K562 (cell line): Measurements from ENCODE around the gene TENM4. TPM values are rescaled to one million over a fixed set of nuclear protein-coding genes. Genes with fewer than 3 reads are reported as not detected.
A peak's percentile ranks its signal among the peaks of the same experiment; 100 is the strongest.
"Not testable (repeated sequence)": the region's sequence is repeated elsewhere in the genome, so short reads cannot be mapped to it uniquely, and the experiment has no call there.

Experiments
- ATAC-seq: fragments of 200-7000 bp; cut with Tn5 transposase; 3 replicates; pipeline ENCODE4 v1.9.1; 2020; ENCODE audit warnings: moderate library complexity
- BruUV-seq: library from RNA; stranded (reverse); fragments of 400-500 nt; replicated peaks from 2 replicates; lab custom pipeline; 2021; lab: Mats Ljungman, UMichigan
- CTCF ChIA-PET: fragments of 300-600 bp; formaldehyde crosslinking; extraction: SDS; loops from one replicate; lab custom pipeline; 2021; ENCODE audit warnings: low intra/inter-chr PET ratio; lab: Yijun Ruan, JAX
- POLR2A ChIA-PET: fragments of 300-600, 350-650 bp; sonication (Branson Sonifier 250); formaldehyde crosslinking; extraction: SDS; loops from one replicate; lab custom pipeline; 2021; ENCODE audit warnings: antibody characterized with exemption, inconsistent platforms; lab: Yijun Ruan, JAX
- DNase-seq, 4 experiments: peaks; one replicate each; pipeline versions ENCODE4 v3.0.0 to v3.0.0-alpha.2; 2011 to 2018; ENCODE audit warnings: low spot score in 3 of 4, mixed read lengths in 3 of 4; ENCODE audit errors: extremely low read depth in 1 of 4
- FAIRE-seq: peaks from 2 replicates; lab custom pipeline; 2011; peaks lifted over from hg19 to GRCh38; lab: Jason Lieb, UNC
- H2AFZ ChIP-seq: 2 replicates; pipeline ENCODE4 v1.6.0; 2011; ENCODE audit warnings: low read depth, low read length, control low read depth, inconsistent platforms
- H3K27ac ChIP-seq: fragments of 200-600 bp; 3 replicates; pipeline ENCODE4 v1.8.0; 2011; ENCODE audit warnings: low read depth, mild to moderate bottlenecking, control low read depth, inconsistent platforms, low read length, moderate library complexity, mixed read lengths; ENCODE audit errors: extremely low read depth
- H3K27me3 ChIP-seq, 2 experiments: fragments of 300-600 bp in 1 of 2; 2 replicates in 1 of 2; 3 replicates in 1 of 2; pipeline versions ENCODE4 v1.6.0 to v1.8.0; 2011; ENCODE audit warnings: inconsistent platforms in 2 of 2, low read length in 2 of 2, mild to moderate bottlenecking in 1 of 2, mixed read lengths in 1 of 2, moderate library complexity in 1 of 2; ENCODE audit not compliant: control insufficient read depth in 2 of 2, insufficient read depth in 2 of 2
- H3K36me3 ChIP-seq: fragments of 300-600 bp; 3 replicates; pipeline ENCODE4 v1.8.0; 2011; ENCODE audit warnings: mild to moderate bottlenecking, low read length, inconsistent platforms; ENCODE audit not compliant: control insufficient read depth, insufficient read depth
- H3K4me1 ChIP-seq, 2 experiments: fragments of 200-600 bp in 1 of 2; replicated peaks in 1 of 2; 2 replicates in 1 of 2; 3 replicates in 1 of 2; pipeline versions ENCODE4 v1.5.1 to v1.8.0; 2011; ENCODE audit warnings: inconsistent platforms in 2 of 2, low read length in 2 of 2, mild to moderate bottlenecking in 1 of 2, mixed read lengths in 1 of 2, moderate library complexity in 1 of 2; ENCODE audit not compliant: control insufficient read depth in 2 of 2, insufficient read depth in 2 of 2
- H3K4me2 ChIP-seq: 2 replicates; pipeline ENCODE4 v1.6.1; 2011; ENCODE audit warnings: low read length, control low read depth, inconsistent platforms, mixed read lengths; ENCODE audit not compliant: insufficient read depth
- H3K4me3 ChIP-seq: fragments of 200-600 bp; sonication (generic), shearing (Covaris generic); 2 replicates; pipeline ENCODE4 v1.5.1; 2016; ENCODE audit warnings: control low read depth, inconsistent platforms
- H3K79me2 ChIP-seq: fragments of 200-600 bp; 3 replicates; pipeline ENCODE4 v1.8.0; 2011; ENCODE audit warnings: low read length, inconsistent platforms; ENCODE audit not compliant: control insufficient read depth, insufficient read depth
- H3K9ac ChIP-seq, 2 experiments: 2 replicates each; pipeline versions ENCODE4 v1.6.0 to v1.6.1; 2011; ENCODE audit warnings: low read depth in 2 of 2, low read length in 2 of 2, control low read depth in 1 of 2, inconsistent platforms in 1 of 2, mild to moderate bottlenecking in 1 of 2, mixed read lengths in 1 of 2; ENCODE audit not compliant: insufficient read depth in 1 of 2
- H3K9me1 ChIP-seq: one replicate; pipeline ENCODE4 v1.6.0; 2011; ENCODE audit warnings: inconsistent platforms, mild to moderate bottlenecking, low read length, moderate library complexity; ENCODE audit not compliant: control insufficient read depth, insufficient read depth
- H3K9me3 ChIP-seq: replicated peaks from 2 replicates; pipeline ENCODE4 v1.5.1; 2011; ENCODE audit warnings: low read depth, low read length, inconsistent platforms; ENCODE audit not compliant: control insufficient read depth, insufficient read depth
- H4K20me1 ChIP-seq: replicated peaks from 2 replicates; pipeline ENCODE4 v1.6.1; 2011; ENCODE audit warnings: low read length, inconsistent platforms, mixed read lengths; ENCODE audit not compliant: control insufficient read depth, insufficient read depth
- NRF1 ChIP-seq, 2 experiments: fragments of 450-650 bp; IDR thresholded peaks in 1 of 2; conservative IDR thresholded peaks in 1 of 2; 2 replicates each; pipeline ENCODE4 v1.6.1; 2014; ENCODE audit warnings: mild to moderate bottlenecking in 2 of 2
- PCBP1 ChIP-seq: fragments of 200-400 bp; formaldehyde crosslinking; IDR thresholded peaks from 2 replicates; pipeline ENCODE4 v1.6.1; 2018; ENCODE audit warnings: mild to moderate bottlenecking, low read depth, low read length; ENCODE audit not compliant: poor library complexity, severe bottlenecking
- WGBS: fragments of 100-300 bp; shearing (Covaris generic); methylation state at CpG from one replicate; pipeline ENCODE4 v1.1.6; 2016; ENCODE audit warnings: low coverage, mixed read lengths; ENCODE audit not compliant: insufficient coverage; ENCODE audit errors: missing lambda C conversion rate; 5-methylcytosine and 5-hydroxymethylcytosine counted together
- in situ Hi-C: fragments of 300-500 bp; cut with MboI; formaldehyde crosslinking; loops from 4 replicates; pipeline ENCODE4 v1.15.0; 2018; ENCODE audit warnings: inconsistent platforms, mixed read lengths
- intact Hi-C: fragments of 100-400 bp; cut with micrococcal nuclease; formaldehyde crosslinking; loops from 2 replicates; pipeline ENCODE4 v1.14.2; 2022
- polyA plus RNA-seq, 8 experiments: library from polyadenylated mRNA; depleted of rRNA in 4 of 8; stranded (reverse) in 5 of 8; unstranded in 3 of 8; fragments of >200 nt; fragmentation: Nextera tagmentation in 2 of 8; fragmentation: Illumina TruSeq in 1 of 8; extraction: Ambion mirVana in 2 of 8; extraction: Trizol in 1 of 8; gene quantifications; 2 replicates each; pipeline versions ENCODE4 v1.2.1 to v1.2.3, GENCODE V29; 2011 to 2014; ENCODE audit warnings: inconsistent platforms in 1 of 8, missing spikeins in 1 of 8
- total RNA-seq, 7 experiments: library from RNA; depleted of rRNA in 6 of 7; stranded (reverse); fragments of >200 nt in 6 of 7; fragmentation: Illumina TruSeq in 2 of 7; extraction: Trizol in 2 of 7; gene quantifications; 2 replicates each; pipeline versions ENCODE4 v1.2.1 to v1.2.3, GENCODE V29; 2011 to 2021; ENCODE audit warnings: low replicate concordance in 1 of 7
- TF ChIP-seq, protein P1 (sequence below), 2 experiments: fragments of 450-650 bp; IDR thresholded peaks; 2 replicates each; pipeline ENCODE4 v1.6.1; 2016

Gene TENM4
- total and polyA plus RNA-seq, 9 of the 15 experiments (the other 6 are each of a cell fraction or from before 2014, with no cell fraction given), result 0.16 TPM; not detected in 8

- not testable (repeated sequence) for FAIRE-seq, H3K4me1 ChIP-seq, H3K9me3 ChIP-seq
- peak; percentile 33 for TF ChIP-seq PCBP1
- TF ChIP-seq, all 486 proteins: peak for 1; not testable (repeated sequence) for 485
- H3K4me2 ChIP-seq, H3K36me3 ChIP-seq, H3K27me3 ChIP-seq, H3K9me1 ChIP-seq, H3K4me3 ChIP-seq, ATAC-seq, CTCF ChIA-PET, BruUV-seq, POLR2A ChIA-PET, H3K79me2 ChIP-seq, in situ Hi-C loops, DNase-seq, H2AFZ ChIP-seq, H4K20me1 ChIP-seq, intact Hi-C loops, H3K9ac ChIP-seq, H3K27ac ChIP-seq: not testable (repeated sequence)
- WGBS, result 0% methylated on average over 1 of the region's 10 CpGs
Measured at GRCh38 chr11:79190553-79190952, 250.3 kb downstream of the TENM4 start.

GRCh38 chr11:79189601-79190000 lies 251.2 kb downstream of the TENM4 start:
- Histone ChIP-seq H3K4me3 (no peak overlapping the region), H3K4me1 (no peaks in the 10 kb centered on the region), H3K9ac (no peak overlapping the region), H3K79me2 (no peaks in the 10 kb centered on the region), H3K9me3 (no peaks in the 10 kb centered on the region), H3K9me1 (no peaks in the 10 kb centered on the region), H4K20me1 (no peaks in the 10 kb centered on the region), H2AFZ (no peak overlapping the region), H3K36me3 (no peaks in the 10 kb centered on the region), H3K27ac (no peak overlapping the region), H3K27me3 (no peaks in the 10 kb centered on the region; a peak in 2 of 5 replicates), H3K4me2 (no peak overlapping the region)
- no peak for FAIRE-seq
- POLR2A ChIA-PET, result no interaction called here
- TF ChIP-seq, protein P1, sequence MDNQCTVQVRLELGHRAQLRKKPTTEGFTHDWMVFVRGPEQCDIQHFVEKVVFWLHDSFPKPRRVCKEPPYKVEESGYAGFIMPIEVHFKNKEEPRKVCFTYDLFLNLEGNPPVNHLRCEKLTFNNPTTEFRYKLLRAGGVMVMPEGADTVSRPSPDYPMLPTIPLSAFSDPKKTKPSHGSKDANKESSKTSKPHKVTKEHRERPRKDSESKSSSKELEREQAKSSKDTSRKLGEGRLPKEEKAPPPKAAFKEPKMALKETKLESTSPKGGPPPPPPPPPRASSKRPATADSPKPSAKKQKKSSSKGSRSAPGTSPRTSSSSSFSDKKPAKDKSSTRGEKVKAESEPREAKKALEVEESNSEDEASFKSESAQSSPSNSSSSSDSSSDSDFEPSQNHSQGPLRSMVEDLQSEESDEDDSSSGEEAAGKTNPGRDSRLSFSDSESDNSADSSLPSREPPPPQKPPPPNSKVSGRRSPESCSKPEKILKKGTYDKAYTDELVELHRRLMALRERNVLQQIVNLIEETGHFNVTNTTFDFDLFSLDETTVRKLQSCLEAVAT (IDR thresholded peaks at IDR 0.05), result no peak
- TF ChIP-seq NRF1 (conservative IDR thresholded peaks at IDR 0.05 in 1 of 2, IDR thresholded peaks at IDR 0.05 in 1 of 2), result 0 out of 4 replicates have a peak, but pooled peaks of 1 of the 2 experiments have one; percentile 17
- no peak for DNase-seq
- in situ Hi-C loops, result no loop called here
- no peak for ATAC-seq
- intact Hi-C loops, result no loop called here
- BruUV-seq, result no TSS peak
- CTCF ChIA-PET, result no interaction called here
- 1% methylated on average over 7 of the region's 7 CpGs for WGBS
